Inflammatory macrophage treated with lipopolysaccharide for 1 hour (primary cell): Measurements from ENCODE around the gene TPRG1.

Source experiments
- DNase-seq, 2 donors: peaks; one replicate each; pipeline ENCODE4 v3.0.0-alpha.2; 2020 to 2022

The TPRG1 gene

GRCh38 chr3:189363590-189364255 lies 192.0 kb downstream of the TPRG1 start:
- no peak for DNase-seq

DNA sequence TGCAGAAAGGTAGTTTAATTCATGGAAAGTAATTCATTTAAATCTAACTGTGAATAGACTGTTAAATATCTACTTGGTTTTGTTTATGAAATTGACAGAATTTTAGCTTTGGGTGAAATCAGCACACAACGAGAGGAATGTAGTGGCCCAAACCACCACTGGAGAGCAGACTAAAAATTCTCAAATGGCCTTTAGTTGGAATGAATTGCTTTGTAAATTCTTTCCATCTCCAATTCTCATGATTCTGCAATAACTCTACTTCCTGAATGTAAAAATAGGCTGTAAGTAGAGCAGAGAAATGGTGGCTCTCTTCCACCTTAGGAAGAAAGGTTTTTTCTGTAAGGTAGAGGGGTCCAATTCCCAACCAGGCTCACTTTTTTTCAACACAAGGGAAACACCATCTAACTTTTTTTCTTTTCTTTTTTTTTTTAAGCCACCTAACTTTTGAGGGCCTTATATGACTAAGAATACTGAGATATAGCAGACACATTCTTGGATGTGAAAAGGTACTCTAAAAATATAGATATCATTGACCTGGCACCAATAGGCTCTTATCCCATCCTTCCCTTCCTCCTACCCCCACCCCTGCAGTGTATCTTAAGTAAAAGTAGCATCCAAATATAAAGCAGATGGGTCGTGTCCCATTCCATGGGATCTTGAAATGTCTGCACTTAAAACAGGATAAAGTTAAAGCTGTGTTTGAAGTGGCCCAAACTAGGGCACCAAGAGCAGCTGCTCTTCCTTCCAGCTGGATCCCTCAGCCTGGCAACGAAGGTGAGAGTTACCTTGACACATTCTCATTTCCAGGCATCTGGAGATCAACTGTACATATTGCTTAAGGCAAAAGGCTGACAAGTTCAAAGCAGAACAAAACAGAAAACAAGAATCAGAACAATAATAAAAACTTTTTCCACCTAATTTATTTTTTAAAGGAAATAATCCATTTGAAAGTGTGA lies 194.1 kb downstream of the TPRG1 start:
- no peak for DNase-seq

DNA sequence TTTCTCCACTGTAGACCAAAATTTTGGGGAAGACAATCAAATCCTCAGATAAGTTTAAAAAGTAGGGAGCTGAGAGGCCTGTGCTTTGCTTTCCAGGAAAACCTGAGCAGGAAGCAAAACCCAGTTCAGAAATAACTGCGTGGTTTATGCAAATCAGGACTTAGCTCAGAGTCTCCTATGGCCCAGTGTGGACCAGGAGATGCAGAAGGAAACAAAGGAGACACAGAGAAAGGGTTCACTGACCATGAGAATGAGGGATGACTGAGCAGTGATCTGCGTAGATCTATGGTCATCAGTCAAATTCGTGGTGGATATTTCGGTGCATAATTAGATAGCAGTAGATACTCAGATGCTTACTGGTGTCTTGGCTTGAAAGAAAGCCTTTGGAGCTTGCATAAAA lies 196.6 kb downstream of the TPRG1 start:
- DNase-seq, result no peak

- DNase-seq, result no peak
Measured at GRCh38 chr3:189369636-189370035, 197.9 kb downstream of the TPRG1 start.

DNA sequence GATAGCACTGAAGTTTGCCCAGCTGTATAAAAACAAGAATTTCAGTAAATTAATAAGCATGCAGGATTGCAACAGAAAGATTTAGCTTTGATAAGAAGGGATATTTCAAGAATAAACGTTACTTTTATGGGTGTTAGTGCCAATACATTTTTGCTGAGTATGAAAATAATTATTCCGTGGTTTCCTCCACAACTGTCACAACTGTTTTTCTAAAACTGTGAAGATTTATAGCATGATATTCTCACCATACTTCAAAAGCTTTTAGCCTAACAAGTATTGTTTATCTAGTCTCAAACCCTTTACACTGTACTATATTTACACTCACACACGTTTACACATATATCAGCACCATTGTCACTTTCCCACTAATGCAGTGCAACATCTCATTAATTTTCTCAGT lies 200.5 kb downstream of the TPRG1 start:
- DNase-seq, result no peak
